Activated CD4-positive, alpha-beta T cell treated with anti-CD3 and anti-CD28 coated beads for 24 hours (primary cell): ENCODE data around the gene GALNT17.
"Not testable (repeated sequence)": the region's sequence is repeated elsewhere in the genome, so short reads cannot be mapped to it uniquely, and the experiment has no call there.

Source experiments
- DNase-seq, 2 donors: peaks; one replicate each; pipeline ENCODE4 v3.0.0-alpha.2; 2020; ENCODE audit warnings: low read depth in 2 of 2

Gene GALNT17

DNA sequence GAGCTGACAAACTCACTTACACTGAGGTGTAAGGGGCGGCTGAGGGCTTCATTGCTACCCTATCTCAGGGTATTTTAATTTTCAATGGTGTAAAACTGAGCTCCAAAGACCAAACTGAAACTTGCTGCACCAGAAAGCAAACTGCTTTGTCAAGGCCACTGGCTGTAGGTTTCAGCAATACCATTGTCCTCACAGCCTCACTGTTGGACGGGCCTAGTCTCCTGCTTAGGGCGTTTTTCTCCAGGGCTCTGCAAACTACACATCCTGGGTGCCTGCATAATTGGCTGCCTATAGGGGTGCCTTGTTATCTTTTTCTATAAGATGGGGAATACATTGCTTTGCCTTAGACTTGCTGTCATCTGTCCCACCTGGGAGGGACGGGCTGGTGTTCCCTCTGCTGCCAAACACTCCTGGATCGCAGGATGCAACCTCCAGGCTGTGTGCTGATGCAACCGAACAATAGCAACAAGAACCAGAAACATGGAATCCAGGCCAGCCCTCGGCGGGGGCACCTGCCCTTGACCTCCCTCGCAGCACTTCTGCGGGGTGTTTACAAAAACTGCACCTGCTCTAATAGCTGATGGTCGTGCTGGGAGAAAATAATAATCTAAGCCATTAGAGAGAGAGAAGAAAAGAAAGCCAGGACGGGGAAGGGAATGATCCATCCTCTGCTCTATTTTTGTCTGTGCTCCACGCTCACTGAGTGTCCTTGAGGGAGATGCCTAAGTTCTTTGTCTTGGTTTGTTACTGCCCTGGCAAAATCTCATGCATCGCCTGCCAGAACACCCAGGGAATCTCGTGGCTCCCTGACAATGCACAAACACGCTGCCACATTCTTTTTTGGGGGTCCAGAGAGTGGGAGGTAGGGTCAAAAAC is 104.5 kb downstream of the GALNT17 start:
- DNase-seq = no peak

DNA sequence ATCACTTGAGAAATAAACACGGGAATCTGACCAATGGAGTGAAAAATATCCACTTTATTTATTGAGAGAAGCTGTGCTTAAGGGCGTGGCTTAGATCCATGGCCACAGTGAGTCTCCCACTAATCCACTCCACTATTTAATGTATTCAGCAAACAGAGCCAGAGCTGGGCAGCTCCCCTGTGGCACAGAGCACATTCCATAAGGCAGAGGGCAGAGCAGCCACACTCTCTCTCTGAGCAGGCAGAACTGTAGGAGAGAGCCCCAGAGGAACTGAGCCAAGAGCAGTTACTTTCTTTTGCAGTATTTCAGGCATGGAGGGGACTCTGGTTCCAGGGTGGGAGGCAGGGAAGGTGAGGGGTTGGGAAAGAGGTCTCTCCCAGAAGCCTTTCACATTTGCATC is 106.0 kb downstream of the GALNT17 start:
- DNase-seq = no peak

DNA sequence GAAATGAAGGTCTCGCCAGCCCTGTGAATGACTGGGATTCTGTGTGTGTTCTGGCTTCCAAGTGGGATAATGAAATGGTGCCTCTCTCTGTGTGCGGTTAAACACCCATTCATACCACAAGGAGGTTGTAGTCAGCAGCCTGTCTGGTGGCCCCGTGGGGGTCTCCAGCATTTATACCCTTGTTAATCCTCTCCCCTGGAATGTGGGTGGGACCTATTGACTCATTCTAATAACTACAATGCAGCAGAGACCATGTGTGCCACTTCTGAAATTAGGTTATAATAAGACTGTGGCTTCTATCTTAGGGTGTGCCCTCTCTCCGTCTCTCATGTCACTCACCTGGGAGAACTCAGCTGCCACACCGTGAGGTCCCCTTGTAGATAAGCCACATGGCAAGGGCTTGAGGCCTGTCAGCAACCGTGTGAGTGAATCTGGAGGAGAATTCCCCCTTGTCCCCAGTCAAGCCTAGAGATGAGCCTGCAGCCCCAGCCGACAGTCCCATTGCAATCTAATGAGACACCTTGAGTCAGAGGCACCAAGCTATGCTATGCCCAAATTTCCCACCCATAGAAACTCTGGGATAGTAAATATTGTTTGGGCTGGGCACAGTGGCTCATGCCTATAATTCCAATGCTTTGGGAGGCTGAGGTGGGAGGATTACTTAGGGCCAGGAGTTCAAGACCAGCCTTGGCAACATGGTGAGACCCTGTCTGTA is 106.8 kb downstream of the GALNT17 start:
- no peak for DNase-seq

DNA sequence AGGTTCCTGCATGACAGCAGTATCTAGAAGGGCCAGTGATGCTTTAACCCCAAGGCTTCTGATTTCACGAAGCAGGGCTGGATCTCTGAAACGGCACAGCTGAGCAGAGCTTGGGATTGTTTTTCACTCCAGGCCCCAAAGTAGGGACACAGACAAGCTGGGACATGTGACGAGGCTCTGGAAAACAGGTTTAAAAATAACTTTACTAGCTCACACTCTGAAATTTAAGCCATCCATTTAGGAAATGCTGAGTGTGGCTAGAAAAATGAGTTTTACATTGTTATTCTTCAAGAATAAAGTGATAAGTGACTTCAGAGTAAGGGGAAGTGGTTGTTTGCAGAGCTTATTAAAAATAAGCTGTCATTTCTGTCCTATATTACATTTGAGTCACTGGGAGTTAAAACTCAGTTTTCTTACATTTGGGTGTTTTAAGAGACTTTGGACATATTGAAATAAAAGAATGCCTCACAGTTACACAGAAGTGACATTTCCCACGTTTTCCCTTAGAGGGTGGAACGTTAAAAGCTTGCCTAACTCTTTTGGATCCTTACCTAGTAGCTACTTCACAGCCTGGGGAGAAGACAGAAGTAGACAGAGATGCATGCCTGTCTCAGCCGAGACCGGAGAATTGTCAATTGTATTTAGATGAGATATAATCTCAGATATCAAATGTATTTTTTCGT is 107.8 kb downstream of the GALNT17 start:
- DNase-seq = no peak

DNA sequence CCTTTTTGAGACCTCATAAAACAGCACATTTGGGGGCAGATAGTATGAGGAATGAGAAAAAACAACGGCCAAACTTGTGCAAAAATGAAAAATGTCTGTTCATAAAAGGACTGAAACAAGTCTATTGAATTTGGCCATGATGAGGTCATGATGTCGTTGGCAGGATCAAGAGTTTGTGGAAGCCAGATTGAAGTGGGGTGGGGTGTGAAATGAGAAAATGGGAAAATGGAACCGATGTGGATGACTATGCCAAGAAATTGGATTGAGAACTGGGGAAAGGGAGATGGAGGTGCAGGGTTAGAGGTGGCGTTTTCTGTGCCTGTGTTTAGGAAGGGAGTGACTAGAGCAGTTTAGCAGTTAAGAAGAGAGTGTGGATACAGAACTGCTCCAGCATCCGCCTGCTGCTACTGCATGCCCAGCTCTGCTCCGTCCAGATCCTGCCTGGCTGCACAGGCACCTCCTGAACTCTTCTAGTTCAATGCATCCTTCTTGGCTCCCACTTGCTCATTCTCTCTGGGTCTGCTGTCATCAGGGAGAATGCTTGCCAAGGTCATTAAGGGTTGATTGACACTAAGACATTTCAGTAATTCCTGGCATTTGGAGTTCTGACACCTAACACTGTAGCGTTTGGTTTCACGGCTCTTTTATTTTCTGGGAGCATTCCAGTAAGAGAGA is 111.9 kb downstream of the GALNT17 start:
- no peak for DNase-seq

DNA sequence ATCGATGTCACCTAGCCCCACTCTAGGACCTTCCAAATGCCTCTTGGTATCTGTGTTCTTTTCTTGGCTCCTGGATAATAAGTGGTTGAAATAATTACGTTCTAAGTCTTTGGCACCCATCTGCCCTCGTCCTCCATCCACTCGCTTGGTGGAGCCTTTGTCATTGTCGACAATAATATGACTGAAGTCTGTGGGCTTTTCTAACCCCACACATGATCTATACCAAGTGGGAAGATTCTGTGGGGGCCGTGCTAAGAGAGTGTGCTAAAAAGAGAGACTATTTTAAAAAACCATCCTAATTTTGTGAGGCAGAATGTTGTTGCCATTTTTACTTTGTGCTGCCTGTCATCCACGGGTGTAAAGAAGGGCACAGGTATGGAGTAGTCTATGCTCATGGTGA is 113.1 kb downstream of the GALNT17 start:
- no peak for DNase-seq

DNA sequence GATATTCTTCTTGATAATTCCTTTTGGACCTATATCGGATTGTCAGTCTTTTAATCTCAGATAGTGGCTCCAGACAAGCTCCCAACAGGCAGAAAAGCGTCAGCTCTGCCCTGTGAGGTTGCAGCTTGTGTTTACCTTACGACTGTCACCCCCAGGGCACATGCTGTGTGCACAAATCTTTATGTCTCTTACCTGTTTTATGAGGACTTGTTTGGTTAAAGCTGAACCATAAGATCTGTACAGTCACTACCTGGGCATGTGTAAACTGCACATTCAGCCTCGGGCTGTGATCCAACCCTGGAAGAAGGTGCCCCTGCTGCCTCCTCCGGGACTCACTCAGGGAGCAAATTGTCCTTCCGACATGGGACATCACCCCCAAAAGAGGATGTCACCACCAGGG is 119.8 kb downstream of the GALNT17 start:
- no peak for DNase-seq

DNA sequence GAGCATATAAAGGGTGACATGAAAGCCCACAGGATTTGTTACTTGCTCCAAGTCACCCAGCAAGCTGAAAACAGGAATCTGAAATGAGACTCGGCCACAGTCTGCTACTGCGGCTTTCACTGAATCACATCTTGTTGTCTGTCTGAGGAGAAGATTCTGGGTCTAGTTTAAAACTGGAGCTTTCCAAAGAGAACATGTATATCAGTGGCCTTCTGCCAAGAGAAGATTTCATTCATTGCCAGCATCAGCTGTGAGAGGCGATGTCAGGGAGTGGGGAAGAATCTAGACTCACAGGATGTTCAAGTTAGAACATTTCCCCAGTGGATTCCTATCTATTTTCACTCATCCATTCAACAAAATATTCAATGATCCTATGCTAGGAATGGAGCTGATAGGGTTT is 122.8 kb downstream of the GALNT17 start:
- DNase-seq = no peak

DNA sequence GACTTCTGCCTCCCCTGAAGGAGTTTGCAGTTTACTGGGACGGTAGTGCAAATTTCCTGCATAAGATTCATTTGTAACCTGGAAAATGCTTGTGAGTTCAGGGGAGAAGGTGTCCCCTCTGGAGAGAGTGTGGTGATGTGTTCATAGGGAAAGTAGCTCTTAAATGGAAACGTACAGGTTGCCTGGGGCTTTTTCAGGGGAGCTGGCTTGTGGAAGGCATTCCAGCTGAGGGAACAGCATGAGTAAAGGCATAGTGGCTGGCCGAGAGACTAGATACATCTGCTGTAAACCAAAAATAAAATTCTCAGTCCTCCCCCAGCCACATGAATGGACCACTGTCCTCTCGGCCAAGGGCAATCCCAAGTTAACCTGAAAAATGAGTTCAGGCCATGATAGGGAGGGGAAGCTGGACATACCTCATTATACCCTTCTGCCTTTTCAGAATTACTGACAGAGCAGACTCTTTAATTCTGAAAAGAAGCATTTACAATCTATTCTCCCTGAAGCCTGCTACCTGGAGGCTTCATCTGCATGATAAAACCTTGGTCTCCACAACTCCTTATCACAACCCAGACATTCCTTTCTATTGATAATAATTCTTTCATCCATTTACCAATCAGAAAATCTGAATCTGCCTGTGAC is 123.7 kb downstream of the GALNT17 start:
- DNase-seq = no peak

DNA sequence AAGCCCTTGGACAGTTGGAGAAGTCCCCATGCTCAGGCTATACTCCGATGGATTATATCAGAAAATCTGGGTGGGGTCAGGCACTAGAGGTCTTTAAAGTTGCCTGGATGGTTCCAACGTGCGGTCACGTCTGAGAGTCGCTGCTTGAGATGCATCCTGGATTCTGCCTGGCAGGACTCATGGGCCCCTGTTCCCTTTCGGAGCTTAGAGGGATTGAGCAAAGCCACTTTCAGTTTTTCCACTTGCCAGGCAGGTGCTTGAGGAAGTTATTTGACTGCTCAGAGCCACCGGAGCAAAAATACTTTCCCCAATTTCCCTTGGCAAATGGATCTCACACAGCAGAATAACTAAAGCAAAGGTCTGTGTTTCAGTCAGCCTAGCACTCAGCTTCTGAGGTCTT is 129.1 kb downstream of the GALNT17 start:
- DNase-seq = no peak

DNA sequence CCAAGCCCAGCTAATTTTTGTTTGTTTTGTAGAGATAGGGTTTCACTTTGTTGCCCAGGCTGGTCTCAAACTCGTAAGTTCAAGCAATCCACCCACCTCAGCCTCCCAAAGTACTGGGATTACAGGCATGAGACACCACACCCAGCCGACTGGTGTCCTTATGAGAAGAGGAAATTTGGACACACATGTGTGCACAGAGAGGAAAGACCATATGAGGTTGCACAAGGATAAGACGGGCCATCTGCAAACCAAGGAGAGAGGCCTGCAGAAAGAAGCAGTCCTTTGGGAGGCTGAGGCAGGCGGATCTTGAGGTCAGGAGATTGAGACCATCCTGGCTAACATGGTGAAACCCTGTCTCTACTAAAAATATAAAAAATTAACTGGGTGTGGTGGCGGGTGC is 130.9 kb downstream of the GALNT17 start:
- not testable (repeated sequence) for DNase-seq

DNA sequence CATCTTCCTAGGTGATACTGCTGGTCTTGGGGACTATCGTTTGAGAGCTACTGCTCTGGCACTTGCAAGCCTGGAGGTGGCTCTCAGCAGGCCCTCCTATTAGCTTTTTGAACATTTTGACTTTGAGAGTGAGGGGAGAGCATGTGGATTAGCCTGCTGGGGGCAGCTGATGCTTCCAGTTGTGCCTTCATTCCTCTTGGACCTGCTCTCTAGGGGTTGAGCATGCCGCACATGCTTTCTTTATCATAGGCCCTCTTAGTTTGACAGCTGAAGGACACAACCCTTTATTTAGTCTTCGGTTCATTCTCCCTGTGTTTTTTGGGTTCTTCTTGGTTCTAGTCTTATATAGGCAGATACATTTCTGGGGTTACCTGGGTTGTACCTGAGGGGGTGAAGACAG is 132.1 kb downstream of the GALNT17 start:
- no peak for DNase-seq

DNA sequence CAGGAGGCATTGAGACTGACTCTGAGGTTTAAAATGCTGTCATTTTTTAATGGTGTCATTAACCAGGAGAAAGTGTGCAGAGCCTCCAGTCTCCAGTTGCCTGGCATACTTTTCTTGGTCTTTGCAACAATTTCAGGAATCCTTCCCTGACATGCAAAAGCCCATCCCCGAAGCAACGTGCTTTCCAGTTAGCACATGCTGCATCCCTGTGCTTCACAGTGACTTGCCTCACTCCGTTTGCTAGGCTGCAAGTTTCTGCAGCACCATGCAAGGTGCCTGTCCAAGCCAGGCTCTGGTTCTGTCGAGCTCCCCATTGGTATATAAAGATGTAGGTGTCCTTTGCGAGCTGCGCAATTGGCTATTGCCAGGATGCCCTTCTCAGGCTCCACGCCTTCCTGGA is 135.0 kb downstream of the GALNT17 start:
- DNase-seq = no peak

DNA sequence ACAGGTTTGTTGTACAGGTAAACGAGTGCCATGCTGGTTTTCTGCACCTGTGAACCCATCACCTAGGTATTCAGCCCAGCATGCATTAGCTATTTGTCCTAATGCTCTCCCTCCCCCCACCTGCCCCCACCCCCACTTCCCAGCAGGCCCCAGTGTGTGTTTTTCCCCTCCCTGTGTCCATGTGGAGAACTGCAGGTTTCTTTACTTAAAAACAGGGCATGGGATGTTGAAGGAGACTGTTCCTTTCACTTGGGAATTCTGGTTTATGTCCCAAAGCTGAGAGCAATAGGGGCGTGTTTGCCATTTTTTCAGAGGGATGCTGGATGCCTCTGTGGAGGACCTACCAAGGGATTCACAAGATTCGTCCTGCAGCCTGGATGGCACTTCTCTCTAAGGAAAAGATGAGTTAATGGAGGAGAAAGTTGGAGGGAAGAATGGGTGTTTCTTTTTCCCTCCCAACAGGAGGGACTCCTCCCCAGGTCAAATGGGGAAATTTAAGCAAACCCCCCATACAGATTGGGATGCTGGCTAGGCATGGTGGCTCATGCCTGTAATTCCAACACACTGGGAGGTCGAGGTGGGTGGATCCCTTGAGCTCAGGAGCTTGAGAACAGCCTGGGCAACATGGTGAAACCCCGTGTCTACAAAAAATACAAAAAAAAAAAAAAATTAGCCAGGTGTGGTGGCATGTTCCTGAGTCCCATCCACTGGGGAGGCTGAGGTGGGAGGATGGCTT is 136.0 kb downstream of the GALNT17 start:
- no peak for DNase-seq

DNA sequence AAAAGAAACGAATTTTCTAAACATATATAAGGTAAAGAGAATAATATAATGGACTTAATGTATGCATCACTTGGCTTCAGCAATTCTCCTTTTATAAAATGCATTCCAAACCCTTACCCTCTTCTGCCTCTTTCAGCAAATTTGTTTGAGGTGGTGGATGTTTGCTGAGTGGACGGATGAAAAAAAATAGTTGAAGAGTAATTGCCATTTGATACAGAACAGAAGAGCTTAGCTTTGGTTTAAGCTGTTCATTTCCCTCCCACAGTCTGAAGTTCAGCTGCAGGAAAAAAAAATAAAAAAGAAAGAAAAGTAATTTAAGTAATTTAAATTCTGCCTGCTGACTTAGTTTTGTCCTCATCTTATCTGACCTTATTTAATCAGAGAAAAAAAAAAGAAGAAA is 138.6 kb downstream of the GALNT17 start:
- no peak for DNase-seq

DNA sequence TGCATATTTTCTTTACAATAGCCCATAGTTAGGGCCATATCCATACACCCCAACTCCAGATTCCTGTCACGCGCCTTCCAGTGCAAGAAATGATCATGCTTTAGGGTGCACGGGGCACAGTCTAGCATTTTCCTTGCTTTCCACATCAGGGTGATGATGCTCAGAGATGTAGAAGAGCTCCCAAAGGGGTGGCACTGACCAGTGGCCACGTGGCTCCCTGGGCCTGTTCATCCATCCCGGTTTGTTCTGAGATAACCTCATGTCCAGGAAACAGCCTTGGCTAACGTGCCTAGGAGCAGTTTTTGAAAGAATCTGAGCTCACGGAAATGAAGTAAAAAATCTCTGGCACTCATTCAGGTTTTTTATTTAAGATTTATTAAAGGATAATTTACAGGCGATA is 139.3 kb downstream of the GALNT17 start:
- no peak for DNase-seq

DNA sequence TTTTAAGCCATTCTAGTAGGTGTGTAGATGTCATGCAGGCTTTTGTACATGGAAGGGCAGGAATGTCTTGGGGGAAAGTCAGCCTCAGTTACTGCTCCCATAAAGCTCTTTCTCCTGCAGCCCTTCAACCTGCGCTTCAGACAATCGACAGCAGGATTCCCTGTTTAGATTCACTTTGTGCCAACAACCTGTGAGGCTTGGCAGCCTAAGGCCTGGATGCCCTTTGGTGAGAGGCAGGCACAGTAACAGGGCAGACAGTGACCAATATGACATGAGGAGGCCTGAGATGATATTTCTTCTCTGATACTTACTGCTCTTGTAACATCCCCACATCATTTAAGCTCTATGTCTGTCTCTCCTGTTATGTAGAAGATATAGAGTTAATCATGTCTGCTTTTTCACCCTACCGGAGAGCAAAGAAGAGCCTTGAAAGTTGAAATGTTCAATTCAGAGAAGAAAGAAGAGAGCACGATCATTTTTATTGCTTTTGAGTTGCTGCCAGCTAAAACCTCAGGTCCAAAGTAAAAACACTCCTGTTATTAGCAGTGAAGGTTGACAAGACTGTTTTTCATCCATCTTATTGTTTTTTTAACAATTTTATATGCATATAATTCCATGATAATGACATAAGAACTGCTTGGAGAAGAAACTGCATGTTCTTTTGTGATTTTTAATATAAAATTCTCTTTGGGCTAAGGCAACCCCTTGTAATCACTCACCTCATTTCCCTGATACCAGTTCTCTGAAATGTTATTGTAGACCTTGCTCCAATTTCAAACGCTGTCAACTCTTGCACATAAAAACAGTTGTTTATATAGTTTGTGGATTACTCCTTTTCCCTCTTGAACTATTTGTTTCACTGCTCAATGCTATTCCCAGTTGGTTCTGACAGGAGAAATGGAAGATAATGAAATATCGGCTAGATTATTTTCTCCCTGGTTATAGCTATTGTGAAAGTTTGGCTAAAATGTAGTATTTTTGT is 140.9 kb downstream of the GALNT17 start:
- no peak for DNase-seq

DNA sequence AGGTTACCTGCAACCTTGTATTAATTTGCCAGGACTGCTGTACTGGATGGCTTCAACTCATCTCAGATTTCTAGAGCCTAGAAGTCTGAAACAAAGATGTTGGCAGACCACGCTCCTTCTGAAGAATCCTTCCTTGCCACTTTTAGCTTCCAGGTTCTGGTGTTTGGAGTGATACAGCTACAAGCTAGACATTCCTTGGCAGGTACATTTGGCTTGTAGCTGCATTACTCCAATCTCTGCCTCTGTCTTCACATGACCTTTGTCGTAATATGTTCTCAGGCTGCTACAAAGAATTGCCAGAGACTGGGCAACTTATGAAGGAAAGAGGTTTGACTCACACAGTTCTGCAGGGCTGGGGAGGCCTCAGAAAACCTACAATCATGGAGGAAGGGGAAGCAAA is 146.3 kb downstream of the GALNT17 start:
- no peak for DNase-seq

DNA sequence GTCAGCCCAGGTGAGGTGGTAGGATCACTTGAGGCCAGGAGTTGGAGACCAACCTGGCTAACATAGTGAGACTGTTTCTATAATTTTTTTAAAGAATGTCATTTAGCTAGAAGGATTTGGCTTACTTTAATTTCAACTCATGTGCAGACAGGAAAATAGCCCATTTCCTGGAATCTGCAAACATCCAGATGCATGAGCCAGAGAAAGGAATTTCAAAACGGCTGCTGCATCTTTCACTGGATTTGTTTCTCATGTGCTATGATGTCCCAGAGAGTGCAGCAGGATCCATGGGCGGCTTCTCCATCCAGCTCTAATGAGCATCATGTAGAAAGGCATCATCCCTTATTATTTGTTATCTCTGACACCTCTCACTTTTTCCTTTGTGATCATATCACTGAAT is 149.3 kb downstream of the GALNT17 start:
- no peak for DNase-seq

DNA sequence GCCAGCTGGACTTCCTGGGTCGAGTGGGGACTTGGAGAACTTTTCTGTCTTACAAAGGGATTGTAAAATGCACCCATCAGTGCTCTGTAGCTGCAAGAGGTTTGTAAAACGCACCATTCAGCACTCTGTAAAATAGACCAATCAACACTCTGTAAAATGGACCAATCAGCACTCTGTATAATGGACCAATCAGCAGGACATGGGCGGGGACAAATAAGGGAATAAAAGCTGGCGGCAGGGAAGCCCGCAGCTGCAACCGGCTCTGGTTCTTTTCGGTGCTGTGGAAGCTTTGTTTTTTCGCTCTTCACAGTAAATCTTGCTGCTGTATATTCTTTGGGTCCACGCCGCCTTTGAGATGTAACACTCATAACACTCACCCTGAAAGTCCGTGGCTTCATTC is 151.9 kb downstream of the GALNT17 start:
- DNase-seq = no peak
